Measurements from ENCODE around the gene DCC. TPM values are rescaled to one million over a fixed set of nuclear protein-coding genes. Genes with fewer than 3 reads are reported as not detected.

DCC gene
- total and polyA plus RNA-seq, 9 donors = under 0.01 to 0.77 (median 0.30) TPM; not detected in 3

DNA sequence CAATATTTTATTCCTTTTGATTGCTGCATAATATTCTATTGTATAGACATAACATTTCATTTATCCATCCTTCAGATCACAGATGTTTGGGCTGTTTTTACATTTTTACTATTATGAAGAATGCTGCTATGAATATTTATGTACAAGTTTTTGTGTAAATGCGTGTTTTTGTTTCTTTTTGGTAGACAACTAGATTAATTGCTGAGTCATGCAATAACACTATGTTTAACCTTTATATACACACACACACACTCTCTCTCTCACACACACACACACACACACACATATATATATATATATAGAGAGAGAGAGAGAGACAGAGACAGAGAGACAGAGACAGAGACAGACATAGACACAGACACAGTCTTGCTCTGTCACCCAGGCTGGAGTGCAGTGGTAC lies 926.9 kb downstream of the DCC start:
- 79 to 86% (median 82%) methylated on average over 1 of the region's 1 CpG for WGBS, 3 donors
- H3K27me3 ChIP-seq = no peaks in the 10 kb centered on the region
- no peaks in the 10 kb centered on the region for H3K9me3 ChIP-seq
- H3K4me3 ChIP-seq = no peak overlapping the region
- TF ChIP-seq EP300 (IDR thresholded peaks at IDR 0.05) (no peak), POLR2A (IDR thresholded peaks at IDR 0.05) (no peak)
- TF ChIP-seq, protein P1, sequence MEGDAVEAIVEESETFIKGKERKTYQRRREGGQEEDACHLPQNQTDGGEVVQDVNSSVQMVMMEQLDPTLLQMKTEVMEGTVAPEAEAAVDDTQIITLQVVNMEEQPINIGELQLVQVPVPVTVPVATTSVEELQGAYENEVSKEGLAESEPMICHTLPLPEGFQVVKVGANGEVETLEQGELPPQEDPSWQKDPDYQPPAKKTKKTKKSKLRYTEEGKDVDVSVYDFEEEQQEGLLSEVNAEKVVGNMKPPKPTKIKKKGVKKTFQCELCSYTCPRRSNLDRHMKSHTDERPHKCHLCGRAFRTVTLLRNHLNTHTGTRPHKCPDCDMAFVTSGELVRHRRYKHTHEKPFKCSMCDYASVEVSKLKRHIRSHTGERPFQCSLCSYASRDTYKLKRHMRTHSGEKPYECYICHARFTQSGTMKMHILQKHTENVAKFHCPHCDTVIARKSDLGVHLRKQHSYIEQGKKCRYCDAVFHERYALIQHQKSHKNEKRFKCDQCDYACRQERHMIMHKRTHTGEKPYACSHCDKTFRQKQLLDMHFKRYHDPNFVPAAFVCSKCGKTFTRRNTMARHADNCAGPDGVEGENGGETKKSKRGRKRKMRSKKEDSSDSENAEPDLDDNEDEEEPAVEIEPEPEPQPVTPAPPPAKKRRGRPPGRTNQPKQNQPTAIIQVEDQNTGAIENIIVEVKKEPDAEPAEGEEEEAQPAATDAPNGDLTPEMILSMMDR (IDR thresholded peaks at IDR 0.05) = no peak
- H3K27ac ChIP-seq = no peak overlapping the region
- no peaks in the 10 kb centered on the region for H3K4me1 ChIP-seq (ENCODE audit: insufficient read depth)
- no peaks in the 10 kb centered on the region for H3K36me3 ChIP-seq
- DNase-seq = no peak
- intact Hi-C loops (cut with DNase I) = no loop called here

DNA sequence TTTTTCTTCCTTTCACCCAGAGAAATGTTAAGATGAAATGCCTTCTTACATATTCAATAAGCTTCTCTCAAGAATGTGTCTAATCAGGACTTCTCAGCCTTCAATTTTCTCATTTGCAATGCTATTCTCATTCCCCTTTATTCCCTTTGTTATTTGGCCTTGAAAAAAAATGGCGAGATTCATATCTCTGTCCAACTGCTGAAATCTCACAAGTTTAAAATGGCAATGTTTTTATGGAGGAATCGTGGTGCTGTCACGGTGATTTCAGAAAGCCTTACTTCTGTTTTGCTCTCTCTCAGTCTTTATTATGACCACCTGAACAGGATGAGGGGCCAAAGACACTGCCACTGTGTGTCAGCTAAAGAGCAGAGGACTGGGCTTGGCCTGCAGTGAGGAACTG lies 928.5 kb downstream of the DCC start:
- no peak for DNase-seq
- intact Hi-C loops (cut with DNase I) = no loop called here
- no peak overlapping the region for H3K4me3 ChIP-seq
- no peaks in the 10 kb centered on the region for H3K9me3 ChIP-seq
- H3K4me1 ChIP-seq (ENCODE audit: insufficient read depth) = no peaks in the 10 kb centered on the region
- H3K27ac ChIP-seq = no peak overlapping the region
- no peaks in the 10 kb centered on the region for H3K27me3 ChIP-seq
- 45 to 61% (median 46%) methylated on average over 3 of the region's 3 CpGs for WGBS, 3 donors
- no peaks in the 10 kb centered on the region for H3K36me3 ChIP-seq
- TF ChIP-seq POLR2A (IDR thresholded peaks at IDR 0.05) (no peak), EP300 (IDR thresholded peaks at IDR 0.05) (no peak)
- TF ChIP-seq, protein P1 (IDR thresholded peaks at IDR 0.05) = no peak

DNA sequence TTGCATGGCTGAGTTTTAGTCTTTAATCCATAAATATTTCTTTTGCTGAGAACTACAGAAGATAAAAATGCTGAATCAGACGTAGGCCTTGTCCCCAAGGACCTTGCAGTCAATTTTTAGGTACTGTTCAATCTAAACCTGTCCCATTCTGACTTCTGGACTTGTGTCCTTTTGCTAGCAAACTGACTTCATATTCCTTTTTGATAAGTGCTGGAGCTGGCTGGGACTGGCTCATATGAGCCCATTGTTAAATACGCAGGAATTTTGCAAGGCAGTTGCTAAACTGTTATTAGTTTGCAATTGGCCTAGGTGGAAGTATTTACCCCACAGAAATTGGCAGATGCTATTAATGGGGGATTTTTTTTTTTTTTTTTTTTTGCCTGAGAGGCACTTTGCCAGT lies 941.4 kb downstream of the DCC start:
- H3K27ac ChIP-seq = no peak overlapping the region
- no peaks in the 10 kb centered on the region for H3K27me3 ChIP-seq
- no peaks in the 10 kb centered on the region for H3K36me3 ChIP-seq
- H3K4me3 ChIP-seq = no peak overlapping the region
- intact Hi-C loops (cut with DNase I) = no loop called here
- no peaks in the 10 kb centered on the region for H3K4me1 ChIP-seq (ENCODE audit: insufficient read depth)
- no peaks in the 10 kb centered on the region for H3K9me3 ChIP-seq
- DNase-seq = no peak
- TF ChIP-seq POLR2A (IDR thresholded peaks at IDR 0.05) = no peak
- TF ChIP-seq EP300 (IDR thresholded peaks at IDR 0.05) = no peak
- TF ChIP-seq, protein P1 (IDR thresholded peaks at IDR 0.05) = no peak
- WGBS, 3 donors = 67 to 76% (median 76%) methylated on average over 2 of the region's 2 CpGs

DNA sequence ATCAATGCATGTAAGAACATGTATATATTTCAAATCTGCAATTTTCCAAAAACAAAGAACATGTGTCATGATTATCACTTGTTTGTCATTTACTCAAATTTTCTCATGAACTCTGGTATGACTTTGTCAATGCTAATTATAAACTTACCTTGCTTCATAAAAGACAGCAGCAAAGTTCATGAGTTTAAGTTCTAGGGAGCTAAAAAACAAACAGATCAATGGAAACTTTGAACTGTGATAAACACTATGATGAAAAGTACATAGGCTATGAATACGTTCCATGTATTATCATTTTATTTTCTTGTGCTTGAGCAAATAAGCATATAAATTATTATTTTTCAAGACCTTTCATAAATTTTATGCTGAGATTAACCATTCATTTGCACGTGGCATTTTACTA lies 943.7 kb downstream of the DCC start:
- 66 to 69% (median 68%) methylated on average over 2 of the region's 2 CpGs for WGBS, 3 donors
- Histone ChIP-seq H3K4me1 (ENCODE audit: insufficient read depth) (no peaks in the 10 kb centered on the region), H3K9me3 (no peaks in the 10 kb centered on the region)

More for the DNA sequence above, 943.7 kb downstream of the DCC start:
- H3K36me3 ChIP-seq = no peaks in the 10 kb centered on the region
- no peaks in the 10 kb centered on the region for H3K27me3 ChIP-seq
- H3K27ac ChIP-seq = no peak overlapping the region
- DNase-seq = no peak
- intact Hi-C loops (cut with DNase I) = no loop called here
- no peak for TF ChIP-seq EP300 (IDR thresholded peaks at IDR 0.05)
- no peak for TF ChIP-seq POLR2A (IDR thresholded peaks at IDR 0.05)
- TF ChIP-seq, protein P1 (IDR thresholded peaks at IDR 0.05) = no peak
- H3K4me3 ChIP-seq = no peak overlapping the region
